HepG2 (cell line): ENCODE results near the gene RPL27A. TPM values are rescaled to one million over a fixed set of nuclear protein-coding genes. Genes with fewer than 3 reads are reported as not detected.

Experiments used
- FOXK2 ChIP-seq: fragments of 450-650 bp; IDR thresholded peaks from 2 replicates; pipeline ENCODE4 v1.6.1; 2016
- GFI1 ChIP-seq: sonication (generic); formaldehyde crosslinking; IDR thresholded peaks from 2 replicates; pipeline ENCODE4 v1.5.0; 2020; ENCODE audit warnings: missing genetic modification reagents, mild to moderate bottlenecking, borderline replicate concordance
- KLF6 ChIP-seq: IDR thresholded peaks from 2 replicates; pipeline ENCODE4 v1.8.0; 2016; ENCODE audit warnings: missing biosample characterization, missing genetic modification reagents
- PAWR ChIP-seq: sonication (generic); formaldehyde crosslinking; IDR thresholded peaks from 2 replicates; pipeline ENCODE4 v1.4.0; 2020; ENCODE audit warnings: missing genetic modification reagents, mild to moderate bottlenecking, borderline replicate concordance
- SOX13 ChIP-seq, 3 experiments: fragments of 450-650 bp in 1 of 3; sonication (generic) in 1 of 3; formaldehyde crosslinking in 1 of 3; IDR thresholded peaks in 2 of 3; conservative IDR thresholded peaks in 1 of 3; 2 replicates each; pipeline versions ENCODE4 v1.5.0 to v1.6.1; 2016 to 2020; ENCODE audit warnings: antibody characterized with exemption in 1 of 3, mild to moderate bottlenecking in 1 of 3, missing compliant biosample characterization in 1 of 3, missing genetic modification reagents in 1 of 3, moderate library complexity in 1 of 3
- TBX2 ChIP-seq: sonication (generic); formaldehyde crosslinking; IDR thresholded peaks from 2 replicates; pipeline ENCODE4 v1.5.0; 2020; ENCODE audit warnings: missing genetic modification reagents, mild to moderate bottlenecking, borderline replicate concordance
- TCF7L2 ChIP-seq: IDR thresholded peaks from 2 replicates; pipeline ENCODE4 v1.6.1; 2011; ENCODE audit warnings: mild to moderate bottlenecking, low read depth, low read length, moderate library complexity
- THYN1 ChIP-seq: sonication (generic); formaldehyde crosslinking; IDR thresholded peaks from 2 replicates; pipeline ENCODE4 v1.8.1; 2023; ENCODE audit warnings: low read depth, mild to moderate bottlenecking, moderate library complexity, missing genetic modification reagents, borderline replicate concordance
- ZBTB42 ChIP-seq: sonication (generic); formaldehyde crosslinking; IDR thresholded peaks from 2 replicates; pipeline ENCODE4 v1.5.0; 2020; ENCODE audit warnings: mild to moderate bottlenecking, missing genetic modification reagents
- ZFP62 ChIP-seq: sonication (generic); formaldehyde crosslinking; IDR thresholded peaks from 2 replicates; pipeline ENCODE4 v1.4.0; 2020; ENCODE audit warnings: missing genetic modification reagents
- ZNF160 ChIP-seq: sonication (generic); formaldehyde crosslinking; IDR thresholded peaks from 2 replicates; pipeline ENCODE4 v1.8.0; 2022; ENCODE audit warnings: mild to moderate bottlenecking, inconsistent platforms, missing genetic modification reagents
- ZNF335 ChIP-seq: sonication (generic); formaldehyde crosslinking; IDR thresholded peaks from 2 replicates; pipeline ENCODE4 v1.4.0; 2020; ENCODE audit warnings: missing genetic modification reagents
- ZNF720 ChIP-seq: sonication (generic); formaldehyde crosslinking; IDR thresholded peaks from 2 replicates; pipeline ENCODE4 v1.4.0; 2020; ENCODE audit warnings: missing genetic modification reagents
- ZNF780A ChIP-seq: sonication (generic); formaldehyde crosslinking; IDR thresholded peaks from 2 replicates; pipeline ENCODE4 v1.8.0; 2022; ENCODE audit warnings: mild to moderate bottlenecking, missing genetic modification reagents, moderate library complexity
- ZNF891 ChIP-seq: sonication (generic); formaldehyde crosslinking; IDR thresholded peaks from 2 replicates; pipeline ENCODE4 v1.5.0; 2020; ENCODE audit warnings: mild to moderate bottlenecking, missing genetic modification reagents
- polyA plus RNA-seq, 8 experiments: library from polyadenylated mRNA; depleted of rRNA in 3 of 8; stranded (reverse) in 7 of 8; unstranded in 1 of 8; fragments of >200 nt; fragmentation: Illumina TruSeq in 4 of 8; extraction: Trizol in 4 of 8; gene quantifications; 2 replicates each; pipeline versions ENCODE4 v1.2.1 to v1.2.3, GENCODE V29; 2011 to 2016; ENCODE audit warnings: low read depth in 4 of 8, missing spikeins in 1 of 8, mixed read lengths in 1 of 8; ENCODE audit not compliant: insufficient read depth in 1 of 8
- total RNA-seq, 5 experiments: library from RNA; depleted of rRNA; stranded (reverse); fragments of >200 nt; fragmentation: Illumina TruSeq; extraction: Trizol; gene quantifications; 2 replicates each; pipeline ENCODE4 v1.2.3, GENCODE V29; 2016; ENCODE audit warnings: low read depth in 1 of 5
- TF ChIP-seq, protein P1 (sequence below): sonication (generic); formaldehyde crosslinking; conservative IDR thresholded peaks from 2 replicates; pipeline ENCODE4 v1.4.0; 2020; ENCODE audit warnings: missing genetic modification reagents
- TF ChIP-seq, protein P2 (sequence below): sonication (generic); formaldehyde crosslinking; IDR thresholded peaks from 2 replicates; pipeline ENCODE4 v1.4.0; 2020; ENCODE audit warnings: missing genetic modification reagents; ENCODE audit errors: not compliant biosample characterization
- TF ChIP-seq, protein P3 (sequence below): sonication (generic); formaldehyde crosslinking; IDR thresholded peaks from 2 replicates; pipeline ENCODE4 v1.5.1; 2020; ENCODE audit warnings: missing genetic modification reagents, mild to moderate bottlenecking, borderline replicate concordance
- TF ChIP-seq, protein P4 (sequence below): sonication (generic); formaldehyde crosslinking; IDR thresholded peaks from 2 replicates; pipeline ENCODE4 v1.4.0; 2020; ENCODE audit warnings: missing genetic modification reagents, borderline replicate concordance

The RPL27A gene
- total and polyA plus RNA-seq, 2 of the 13 experiments (the other 11 are each of a cell fraction or from before 2014, with no cell fraction given), result 1,531 to 2,153 TPM

DNA sequence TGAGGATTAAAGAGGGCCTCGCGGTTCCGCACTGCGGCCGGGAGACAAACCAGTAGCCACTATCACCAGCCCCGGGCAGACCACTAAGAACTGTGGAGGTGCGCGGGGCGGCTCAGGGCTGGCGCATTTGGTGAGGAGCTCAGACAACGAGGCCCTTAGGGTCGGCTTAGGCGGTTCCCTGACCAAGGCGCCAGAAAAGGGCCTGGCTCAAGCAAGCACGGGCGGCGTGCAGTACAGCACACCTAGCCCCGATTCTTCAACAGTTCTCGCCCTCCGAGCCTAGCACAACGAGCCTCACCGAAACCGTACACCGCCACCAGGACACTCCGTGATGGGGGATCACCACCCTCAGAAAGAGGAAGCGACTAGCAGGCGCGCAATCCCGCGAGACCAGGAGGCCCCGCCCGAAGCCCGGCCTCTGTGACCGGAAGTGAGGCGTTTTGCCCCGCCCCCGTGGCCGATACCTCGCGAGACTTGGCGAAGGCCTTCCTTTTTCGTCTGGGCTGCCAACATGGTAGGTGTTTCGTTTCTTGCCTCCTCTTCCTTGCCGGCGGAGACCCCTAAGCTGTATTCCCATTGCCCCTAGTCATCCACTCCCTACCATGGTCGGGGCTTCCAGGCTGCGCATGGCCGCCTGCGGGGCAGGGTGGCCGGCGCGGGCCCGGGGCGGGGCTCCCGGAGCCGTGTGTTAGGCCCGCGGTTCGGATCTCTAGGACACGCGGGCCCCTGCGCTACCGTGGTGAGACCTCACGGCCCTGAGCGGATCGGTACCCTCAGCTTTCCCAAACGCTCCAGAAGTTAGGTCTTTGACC, at the start of gene RPL27A, which contains the start of gene TRIM66 (continued):
- TF ChIP-seq, protein P1, sequence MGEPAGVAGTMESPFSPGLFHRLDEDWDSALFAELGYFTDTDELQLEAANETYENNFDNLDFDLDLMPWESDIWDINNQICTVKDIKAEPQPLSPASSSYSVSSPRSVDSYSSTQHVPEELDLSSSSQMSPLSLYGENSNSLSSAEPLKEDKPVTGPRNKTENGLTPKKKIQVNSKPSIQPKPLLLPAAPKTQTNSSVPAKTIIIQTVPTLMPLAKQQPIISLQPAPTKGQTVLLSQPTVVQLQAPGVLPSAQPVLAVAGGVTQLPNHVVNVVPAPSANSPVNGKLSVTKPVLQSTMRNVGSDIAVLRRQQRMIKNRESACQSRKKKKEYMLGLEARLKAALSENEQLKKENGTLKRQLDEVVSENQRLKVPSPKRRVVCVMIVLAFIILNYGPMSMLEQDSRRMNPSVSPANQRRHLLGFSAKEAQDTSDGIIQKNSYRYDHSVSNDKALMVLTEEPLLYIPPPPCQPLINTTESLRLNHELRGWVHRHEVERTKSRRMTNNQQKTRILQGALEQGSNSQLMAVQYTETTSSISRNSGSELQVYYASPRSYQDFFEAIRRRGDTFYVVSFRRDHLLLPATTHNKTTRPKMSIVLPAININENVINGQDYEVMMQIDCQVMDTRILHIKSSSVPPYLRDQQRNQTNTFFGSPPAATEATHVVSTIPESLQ (CRISPR knock-in tag), result no peak
- TF ChIP-seq THYN1, result no peak
- no peak for TF ChIP-seq ZFP62 (CRISPR knock-in tag)
- no peak for TF ChIP-seq ZNF780A (CRISPR knock-in tag)
- TF ChIP-seq, protein P2, sequence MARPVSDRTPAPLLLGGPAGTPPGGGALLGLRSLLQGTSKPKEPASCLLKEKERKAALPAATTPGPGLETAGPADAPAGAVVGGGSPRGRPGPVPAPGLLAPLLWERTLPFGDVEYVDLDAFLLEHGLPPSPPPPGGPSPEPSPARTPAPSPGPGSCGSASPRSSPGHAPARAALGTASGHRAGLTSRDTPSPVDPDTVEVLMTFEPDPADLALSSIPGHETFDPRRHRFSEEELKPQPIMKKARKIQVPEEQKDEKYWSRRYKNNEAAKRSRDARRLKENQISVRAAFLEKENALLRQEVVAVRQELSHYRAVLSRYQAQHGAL (CRISPR knock-in tag), result peak; percentile 5
- peak; percentile 77 for TF ChIP-seq ZNF160 (CRISPR knock-in tag)
- TF ChIP-seq ZBTB42, result no peak
- no peak for TF ChIP-seq TCF7L2
- TF ChIP-seq ZNF891 (CRISPR knock-in tag), result peak; percentile 74; the same call in 1 of the 2 replicates
- no peak for TF ChIP-seq ZNF720 (CRISPR knock-in tag)
- TF ChIP-seq FOXK2, result no peak
- TF ChIP-seq, protein P3, sequence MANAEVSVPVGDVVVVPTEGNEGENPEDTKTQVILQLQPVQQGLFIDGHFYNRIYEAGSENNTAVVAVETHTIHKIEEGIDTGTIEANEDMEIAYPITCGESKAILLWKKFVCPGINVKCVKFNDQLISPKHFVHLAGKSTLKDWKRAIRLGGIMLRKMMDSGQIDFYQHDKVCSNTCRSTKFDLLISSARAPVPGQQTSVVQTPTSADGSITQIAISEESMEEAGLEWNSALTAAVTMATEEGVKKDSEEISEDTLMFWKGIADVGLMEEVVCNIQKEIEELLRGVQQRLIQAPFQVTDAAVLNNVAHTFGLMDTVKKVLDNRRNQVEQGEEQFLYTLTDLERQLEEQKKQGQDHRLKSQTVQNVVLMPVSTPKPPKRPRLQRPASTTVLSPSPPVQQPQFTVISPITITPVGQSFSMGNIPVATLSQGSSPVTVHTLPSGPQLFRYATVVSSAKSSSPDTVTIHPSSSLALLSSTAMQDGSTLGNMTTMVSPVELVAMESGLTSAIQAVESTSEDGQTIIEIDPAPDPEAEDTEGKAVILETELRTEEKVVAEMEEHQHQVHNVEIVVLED (CRISPR knock-in tag), result peak; percentile 66
- TF ChIP-seq TBX2 (CRISPR knock-in tag), result peak; percentile 90
- TF ChIP-seq PAWR (CRISPR knock-in tag), result 0 out of 2 replicates have a peak, but pooled peaks have one; percentile 66
- no peak for TF ChIP-seq SOX13 (IDR thresholded peaks at IDR 0.05)
- TF ChIP-seq SOX13 (CRISPR knock-in tag; conservative IDR thresholded peaks at IDR 0.05 in 1 of 2, IDR thresholded peaks at IDR 0.05 in 1 of 2), result 0 out of 4 replicates have a peak, but pooled peaks of 1 of the 2 experiments have one; percentile 17
- TF ChIP-seq, protein P4, sequence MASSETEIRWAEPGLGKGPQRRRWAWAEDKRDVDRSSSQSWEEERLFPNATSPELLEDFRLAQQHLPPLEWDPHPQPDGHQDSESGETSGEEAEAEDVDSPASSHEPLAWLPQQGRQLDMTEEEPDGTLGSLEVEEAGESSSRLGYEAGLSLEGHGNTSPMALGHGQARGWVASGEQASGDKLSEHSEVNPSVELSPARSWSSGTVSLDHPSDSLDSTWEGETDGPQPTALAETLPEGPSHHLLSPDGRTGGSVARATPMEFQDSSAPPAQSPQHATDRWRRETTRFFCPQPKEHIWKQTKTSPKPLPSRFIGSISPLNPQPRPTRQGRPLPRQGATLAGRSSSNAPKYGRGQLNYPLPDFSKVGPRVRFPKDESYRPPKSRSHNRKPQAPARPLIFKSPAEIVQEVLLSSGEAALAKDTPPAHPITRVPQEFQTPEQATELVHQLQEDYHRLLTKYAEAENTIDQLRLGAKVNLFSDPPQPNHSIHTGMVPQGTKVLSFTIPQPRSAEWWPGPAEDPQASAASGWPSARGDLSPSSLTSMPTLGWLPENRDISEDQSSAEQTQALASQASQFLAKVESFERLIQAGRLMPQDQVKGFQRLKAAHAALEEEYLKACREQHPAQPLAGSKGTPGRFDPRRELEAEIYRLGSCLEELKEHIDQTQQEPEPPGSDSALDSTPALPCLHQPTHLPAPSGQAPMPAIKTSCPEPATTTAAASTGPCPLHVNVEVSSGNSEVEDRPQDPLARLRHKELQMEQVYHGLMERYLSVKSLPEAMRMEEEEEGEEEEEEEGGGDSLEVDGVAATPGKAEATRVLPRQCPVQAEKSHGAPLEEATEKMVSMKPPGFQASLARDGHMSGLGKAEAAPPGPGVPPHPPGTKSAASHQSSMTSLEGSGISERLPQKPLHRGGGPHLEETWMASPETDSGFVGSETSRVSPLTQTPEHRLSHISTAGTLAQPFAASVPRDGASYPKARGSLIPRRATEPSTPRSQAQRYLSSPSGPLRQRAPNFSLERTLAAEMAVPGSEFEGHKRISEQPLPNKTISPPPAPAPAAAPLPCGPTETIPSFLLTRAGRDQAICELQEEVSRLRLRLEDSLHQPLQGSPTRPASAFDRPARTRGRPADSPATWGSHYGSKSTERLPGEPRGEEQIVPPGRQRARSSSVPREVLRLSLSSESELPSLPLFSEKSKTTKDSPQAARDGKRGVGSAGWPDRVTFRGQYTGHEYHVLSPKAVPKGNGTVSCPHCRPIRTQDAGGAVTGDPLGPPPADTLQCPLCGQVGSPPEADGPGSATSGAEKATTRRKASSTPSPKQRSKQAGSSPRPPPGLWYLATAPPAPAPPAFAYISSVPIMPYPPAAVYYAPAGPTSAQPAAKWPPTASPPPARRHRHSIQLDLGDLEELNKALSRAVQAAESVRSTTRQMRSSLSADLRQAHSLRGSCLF (CRISPR knock-in tag), result no peak
- TF ChIP-seq ZNF335, result peak; percentile 40; the same call in 1 of the 2 replicates
- no peak for TF ChIP-seq GFI1
- peak; percentile 78 for TF ChIP-seq KLF6 (CRISPR knock-in tag)
